Mammary epithelial cell (primary cell): ENCODE data around the gene CD58.

Experiments used
- CTCF ChIP-seq, 2 donors: IDR thresholded peaks in 1 of 2; conservative IDR thresholded peaks in 1 of 2; 2 replicates each; pipeline ENCODE4 v1.5.1; 2011 to 2012; ENCODE audit warnings: inconsistent platforms in 2 of 2, low read length in 2 of 2, mild to moderate bottlenecking in 2 of 2, control low read depth in 1 of 2, low read depth in 1 of 2; ENCODE audit not compliant: insufficient read depth in 1 of 2; ENCODE audit errors: extremely low read depth in 1 of 2
- EZH2 ChIP-seq: IDR thresholded peaks from 2 replicates; pipeline ENCODE4 v1.6.1; 2012; ENCODE audit warnings: low read length, inconsistent platforms, borderline replicate concordance

- TF ChIP-seq CTCF (conservative IDR thresholded peaks at IDR 0.05 in 1 of 2, IDR thresholded peaks at IDR 0.05 in 1 of 2; ENCODE audit: extremely low read depth in 1 of 2, insufficient read depth in 1 of 2, low read depth in 1 of 2, low read length in 2 of 2) (no peak), EZH2 (no peak)
Observed at GRCh38 chr1:116529681-116530080, 41.1 kb downstream of the CD58 start.
